Measurements from ENCODE around the gene SUCLG1.
"Not testable (repeated sequence)": the region's sequence is repeated elsewhere in the genome, so short reads cannot be mapped to it uniquely, and the experiment has no call there.

SUCLG1 gene

DNA sequence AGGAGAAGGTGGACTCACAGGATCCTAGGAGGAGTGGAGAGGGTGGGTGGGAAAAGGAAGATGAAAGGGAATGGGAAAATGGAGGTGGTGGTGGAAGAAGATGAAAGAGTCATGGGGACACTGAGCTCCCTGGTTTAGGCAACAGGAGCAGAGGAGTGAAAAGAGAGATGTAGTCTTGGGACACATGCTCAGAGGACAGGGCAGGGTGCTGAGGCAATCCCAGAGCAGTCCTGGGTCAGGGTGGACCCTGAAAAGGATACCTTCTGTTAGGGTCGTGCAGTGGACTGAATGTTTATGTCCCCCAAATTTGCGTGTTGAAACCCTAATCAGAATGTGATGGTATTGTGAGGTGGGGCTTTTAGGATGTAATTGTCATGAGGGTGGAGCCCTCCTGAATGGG is 37.9 kb downstream of the SUCLG1 start:
- no peak for DNase-seq (ENCODE audit: low read depth, low spot score)

DNA sequence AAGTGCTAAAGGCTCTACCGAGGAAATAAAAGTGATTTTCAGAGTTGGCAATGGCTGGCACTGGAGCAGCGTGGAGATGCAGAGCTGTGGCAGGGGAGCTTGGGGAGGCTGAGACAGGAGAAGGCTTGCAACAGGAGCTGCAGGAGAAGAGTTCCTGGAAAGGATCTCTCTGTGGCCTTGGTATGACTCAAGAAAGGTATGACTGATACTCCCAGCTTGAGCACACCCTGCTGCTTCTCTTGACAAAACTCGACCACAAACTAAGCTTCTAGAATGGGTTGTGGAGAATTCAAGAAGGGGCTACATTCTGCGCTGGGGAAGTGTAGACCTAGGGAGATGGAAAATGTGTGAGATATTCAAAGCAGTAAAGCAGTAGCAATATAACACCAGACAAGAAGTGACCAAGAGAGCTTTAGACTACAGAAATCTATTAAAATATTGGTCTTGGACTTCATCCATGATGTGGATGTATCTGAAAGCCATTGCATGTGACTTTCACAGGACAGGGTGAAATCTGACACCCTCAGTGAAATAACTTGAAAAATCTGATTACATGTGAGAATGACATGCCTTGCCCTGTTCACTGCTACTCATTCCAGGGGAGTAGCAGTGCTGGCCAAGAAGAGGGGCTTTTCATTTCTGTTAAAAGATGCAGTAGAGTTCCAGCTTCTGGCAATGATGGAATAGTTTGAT is 41.5 kb downstream of the SUCLG1 start:
- DNase-seq (ENCODE audit: low read depth, low spot score) = no peak

DNA sequence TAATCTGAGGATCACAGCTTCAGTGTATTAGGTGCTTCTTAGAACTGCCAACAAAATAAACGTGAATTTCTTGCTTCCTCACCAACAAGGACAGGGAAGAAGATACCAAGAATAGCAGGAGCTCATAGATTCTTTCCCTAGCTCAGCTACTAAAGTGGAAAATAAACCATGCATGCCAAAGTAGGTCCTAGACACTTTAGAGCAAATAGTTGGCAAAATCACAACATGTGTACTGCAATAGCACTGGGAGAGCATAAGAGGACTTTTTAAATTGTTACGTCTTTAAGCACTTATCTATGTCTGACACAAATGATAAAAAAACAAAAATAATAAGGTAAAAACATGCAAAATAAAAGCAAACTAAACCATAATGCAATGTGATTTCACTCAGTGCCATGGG is 49.5 kb downstream of the SUCLG1 start:
- no peak for DNase-seq (ENCODE audit: low read depth, low spot score)

DNA sequence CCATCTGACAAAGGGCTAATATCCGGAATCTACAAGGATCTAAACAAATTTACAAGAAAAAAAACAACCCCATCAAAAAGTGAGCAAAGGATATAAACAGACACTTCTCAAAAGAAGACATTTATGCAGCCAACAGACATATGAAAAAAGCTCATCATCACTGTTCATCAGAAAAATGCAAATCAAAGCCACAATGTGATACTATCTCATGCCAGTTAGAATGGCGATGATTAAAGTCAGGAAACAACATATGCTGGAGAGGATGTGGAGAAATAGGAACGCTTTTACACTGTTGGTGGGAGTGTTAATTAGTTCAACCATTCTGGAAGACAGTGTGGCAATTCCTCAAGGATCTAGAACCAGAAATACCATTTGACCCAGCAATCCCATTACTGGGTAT is 57.0 kb downstream of the SUCLG1 start:
- DNase-seq (ENCODE audit: low read depth, low spot score) = not testable (repeated sequence)

DNA sequence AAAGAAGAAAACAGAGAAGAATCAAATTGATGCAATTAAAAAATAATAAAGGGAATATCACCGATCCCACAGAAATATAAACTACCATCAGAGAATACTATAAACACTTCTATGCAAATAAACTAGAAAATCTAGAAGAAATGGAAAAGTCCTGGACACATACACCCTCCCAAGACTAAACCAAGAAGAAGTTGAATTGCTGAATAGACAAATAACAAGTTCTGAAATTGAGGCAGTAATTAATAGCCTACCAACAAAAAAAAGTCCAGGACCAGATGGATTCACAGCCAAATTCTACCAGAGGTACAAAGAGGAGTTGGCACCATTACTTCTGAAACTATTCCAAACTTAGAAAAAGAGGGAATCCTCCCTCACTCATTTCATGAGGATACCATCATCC is 59.2 kb downstream of the SUCLG1 start:
- DNase-seq (ENCODE audit: low read depth, low spot score) = not testable (repeated sequence)

DNA sequence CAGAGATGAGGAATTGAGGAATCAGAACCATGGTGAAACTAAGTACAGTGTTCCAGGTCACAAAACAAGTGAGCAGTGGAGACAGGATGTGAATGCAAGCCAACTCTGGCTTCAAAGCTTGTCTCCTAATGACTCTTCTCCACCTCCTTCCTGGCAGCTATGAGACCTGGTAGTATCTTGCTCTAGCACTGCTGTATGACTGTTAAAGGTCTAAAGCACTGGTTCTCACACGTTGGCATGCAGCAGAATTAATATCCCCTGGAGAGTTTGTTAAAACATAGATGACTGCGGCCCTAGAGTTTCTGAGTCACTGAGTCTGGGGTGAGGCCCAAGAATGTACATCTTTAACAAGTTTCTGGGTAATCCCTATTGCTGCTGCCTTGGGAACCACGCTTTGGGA is 63.3 kb downstream of the SUCLG1 start:
- no peak for DNase-seq (ENCODE audit: low read depth, low spot score)

DNA sequence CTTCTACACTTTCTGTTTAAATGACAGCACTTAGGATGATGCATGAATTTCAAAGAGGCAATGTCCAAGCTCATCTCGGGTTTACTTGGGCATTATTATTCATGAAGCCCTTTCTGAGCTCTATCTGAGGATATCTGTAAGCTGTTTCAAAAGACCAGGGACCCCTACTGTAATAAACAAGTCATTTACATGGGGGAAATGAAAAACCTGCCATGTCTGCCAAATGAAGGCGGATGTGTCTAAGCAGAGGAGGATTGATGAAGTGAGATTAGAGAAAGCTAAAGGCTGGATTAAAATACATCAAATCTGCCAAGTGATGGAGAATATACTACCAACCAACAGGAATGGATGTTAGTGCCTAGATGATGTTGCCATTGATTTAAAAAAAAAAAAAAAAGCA is 64.5 kb downstream of the SUCLG1 start:
- no peak for DNase-seq (ENCODE audit: low read depth, low spot score)

DNA sequence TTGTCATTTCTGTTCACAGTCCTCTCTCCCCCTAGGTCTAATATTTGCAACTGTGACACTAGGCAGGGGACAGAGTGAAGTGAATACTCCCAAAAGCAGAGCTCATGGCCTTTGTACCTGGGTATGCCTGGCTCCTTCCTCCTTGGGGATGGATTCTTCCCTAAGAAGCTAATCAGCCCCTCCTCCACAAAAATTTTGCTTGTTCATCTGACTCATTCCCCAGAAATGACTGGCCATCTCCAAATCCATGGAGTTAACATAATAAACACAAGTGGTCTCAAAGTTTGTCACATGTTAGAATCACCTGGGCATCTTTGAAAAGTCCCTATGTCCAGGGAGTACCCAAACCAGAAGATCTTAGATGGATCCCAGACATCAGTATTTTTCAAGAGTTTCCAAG is 65.3 kb downstream of the SUCLG1 start:
- no peak for DNase-seq (ENCODE audit: low read depth, low spot score)

DNA sequence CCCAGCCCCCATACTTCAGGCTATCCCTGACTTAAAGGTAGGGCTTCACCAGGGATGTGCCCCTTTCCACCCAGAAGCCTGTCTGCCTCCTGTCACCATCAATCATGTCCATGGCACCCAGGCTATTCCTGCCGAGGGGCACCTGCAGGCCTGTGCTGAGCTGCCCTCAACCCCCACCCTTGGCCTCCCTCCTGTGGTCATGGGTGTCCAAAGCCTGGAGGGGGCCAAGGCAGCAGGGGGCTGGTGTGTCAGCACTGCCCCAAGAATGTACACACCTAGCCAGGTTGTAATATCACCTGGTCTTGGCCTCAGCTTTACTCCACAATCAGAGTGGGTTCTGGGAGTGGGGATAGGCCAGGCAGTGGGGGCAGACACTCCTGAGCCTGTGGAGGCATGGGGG is 69.3 kb downstream of the SUCLG1 start:
- no peak for DNase-seq (ENCODE audit: low read depth, low spot score)

DNA sequence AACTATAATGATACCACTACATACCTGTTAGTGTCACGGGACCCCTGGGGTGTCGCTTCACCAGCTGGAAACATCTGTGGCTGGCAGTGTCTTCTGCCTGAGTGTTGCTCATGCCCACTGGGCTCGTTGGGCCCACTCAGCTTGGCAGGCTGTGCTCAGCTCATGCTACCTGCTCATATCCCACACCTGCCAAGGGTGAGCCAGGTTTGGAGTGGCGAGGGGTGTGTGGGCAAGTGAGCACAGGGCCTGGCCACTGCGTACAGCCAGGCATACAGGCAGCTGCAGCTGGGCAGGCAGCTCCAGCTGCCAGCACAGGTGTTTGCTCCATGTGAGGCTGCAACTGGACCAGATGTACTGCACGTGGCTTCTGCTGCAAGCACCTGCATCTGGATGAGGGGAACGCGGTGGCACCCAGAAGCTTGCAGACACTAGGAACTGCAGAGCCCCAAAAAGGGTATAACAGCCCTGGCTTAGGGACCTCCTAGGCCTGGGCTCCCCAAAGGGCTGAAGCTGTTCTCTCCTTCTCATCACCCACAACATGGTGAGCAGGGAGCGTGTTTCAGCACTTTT is 70.1 kb downstream of the SUCLG1 start:
- no peak for DNase-seq (ENCODE audit: low read depth, low spot score)

DNA sequence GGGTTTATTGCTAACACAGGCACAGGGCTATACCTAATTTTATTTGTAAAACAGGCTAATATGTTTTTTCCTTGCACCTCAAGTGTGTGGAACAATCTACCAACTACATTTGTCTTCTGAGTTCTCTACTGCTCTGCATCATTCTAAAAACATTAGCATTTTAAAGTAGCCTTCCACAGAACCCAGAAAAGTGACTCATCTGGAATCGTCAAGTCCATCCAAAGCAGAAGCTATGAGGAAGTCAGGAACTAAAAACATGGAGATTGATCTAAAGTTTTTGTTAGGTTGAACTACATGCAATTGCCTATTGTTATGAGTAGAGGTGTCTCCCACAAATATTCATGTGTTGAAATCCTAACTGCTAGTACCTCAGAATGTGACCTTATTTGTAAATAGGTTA is 70.9 kb downstream of the SUCLG1 start:
- DNase-seq (ENCODE audit: low read depth, low spot score) = no peak

DNA sequence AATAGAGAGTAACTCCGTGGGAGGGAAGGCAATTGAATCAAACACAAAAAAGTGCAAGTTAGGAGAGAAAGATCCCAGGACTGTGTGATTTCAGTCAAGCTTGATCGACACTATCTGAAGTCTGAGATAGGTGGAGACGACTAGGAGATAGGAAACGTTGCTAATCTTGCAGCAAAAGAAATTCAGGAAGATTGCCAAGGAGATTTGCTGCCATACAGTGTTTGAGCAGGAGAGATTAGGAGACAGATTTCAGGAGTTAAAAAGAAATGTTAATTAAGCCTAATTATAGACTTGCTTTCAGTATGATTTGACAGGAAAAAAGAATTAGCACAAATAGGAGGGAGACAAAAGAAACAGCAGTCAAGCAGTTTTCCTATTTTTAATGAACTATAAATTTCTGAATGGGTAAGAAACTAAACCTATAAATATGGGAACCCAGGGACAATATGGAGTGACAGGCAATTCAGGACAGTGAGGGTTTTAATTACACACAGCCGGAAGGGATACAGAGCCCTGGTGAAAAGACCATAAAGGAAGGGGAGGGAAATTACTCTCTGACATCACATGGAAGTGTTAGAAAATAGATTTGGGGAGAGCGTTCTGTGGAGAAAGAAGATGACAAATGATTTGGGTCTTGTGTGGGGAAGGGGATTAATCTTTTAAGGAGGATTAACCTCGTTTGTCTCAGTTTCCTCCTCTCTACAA is 72.6 kb downstream of the SUCLG1 start:
- DNase-seq (ENCODE audit: low read depth, low spot score) = no peak

DNA sequence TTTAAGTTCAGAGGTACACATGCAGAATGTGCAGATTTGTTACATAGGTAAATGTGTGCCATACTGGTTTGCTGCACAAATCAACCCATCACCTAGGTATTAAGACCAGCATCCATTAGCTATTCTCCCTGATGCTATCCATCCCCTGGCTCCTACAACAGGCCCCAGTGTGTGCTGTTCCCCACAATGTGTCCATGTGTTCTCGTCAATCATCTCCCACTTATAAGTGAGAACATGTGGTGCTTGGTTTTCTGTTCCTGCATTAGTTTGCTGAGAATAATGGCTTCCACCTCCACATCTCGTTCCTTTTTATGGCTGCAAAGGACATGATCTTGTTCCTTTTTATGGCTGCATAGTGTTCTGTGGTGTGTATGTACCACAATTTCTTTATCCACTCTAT is 75.8 kb downstream of the SUCLG1 start:
- no peak for DNase-seq (ENCODE audit: low read depth, low spot score)

DNA sequence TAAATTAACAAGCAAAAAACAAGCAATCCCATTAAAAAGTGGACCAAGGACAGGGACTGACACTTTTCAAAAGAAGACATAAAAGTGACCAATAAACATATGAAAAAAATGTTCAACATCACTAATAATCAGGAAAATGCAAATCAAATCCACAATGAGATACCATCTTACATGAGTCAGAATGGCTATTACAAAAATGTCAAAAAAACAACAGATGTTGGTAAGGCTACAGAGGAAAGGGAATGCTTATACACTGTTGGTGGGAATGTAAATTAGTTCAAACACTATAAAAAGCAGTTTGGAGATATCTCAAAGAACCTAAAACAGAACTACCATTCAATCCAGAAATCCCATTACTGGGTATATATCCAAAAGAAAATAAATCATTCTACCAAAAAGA is 78.2 kb downstream of the SUCLG1 start:
- no peak for DNase-seq (ENCODE audit: low read depth, low spot score)

DNA sequence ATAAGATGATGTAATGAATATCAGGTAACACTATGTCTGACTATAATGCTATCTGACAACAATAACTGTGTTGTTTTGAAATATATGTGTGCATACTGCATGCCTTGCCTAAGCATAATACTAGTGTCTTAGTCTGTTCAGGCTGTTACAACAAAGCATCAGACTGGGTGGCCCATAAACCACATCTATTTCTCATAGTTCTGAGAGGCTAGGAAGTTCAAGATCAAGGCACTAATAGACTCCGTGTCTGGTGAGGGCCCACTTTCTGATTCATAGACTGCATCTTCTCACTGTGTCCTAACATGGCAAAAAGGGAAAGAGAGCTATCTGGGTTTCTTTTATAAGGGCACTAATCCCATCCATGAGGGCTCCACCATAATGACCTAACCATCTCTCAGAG is 80.1 kb downstream of the SUCLG1 start:
- no peak for DNase-seq (ENCODE audit: low read depth, low spot score)

DNA sequence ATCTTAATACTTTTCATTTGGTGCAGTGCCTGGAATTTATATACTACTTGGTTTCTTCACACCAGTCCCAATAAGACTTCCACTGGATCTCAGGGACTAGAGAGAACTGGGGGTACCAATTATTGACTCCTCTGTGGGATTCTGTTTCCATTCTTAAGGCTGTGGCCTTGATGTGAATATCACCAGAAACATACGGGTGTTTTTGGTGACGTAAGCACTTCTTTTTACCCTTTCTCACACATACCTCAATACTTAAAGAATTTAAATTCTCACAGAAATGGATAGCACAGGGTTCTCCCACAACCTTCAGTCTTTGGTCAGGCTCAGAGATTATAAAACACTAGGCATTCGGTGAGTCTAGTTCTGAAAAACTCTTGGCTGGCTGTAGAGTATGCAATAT is 84.1 kb downstream of the SUCLG1 start:
- no peak for DNase-seq (ENCODE audit: low read depth, low spot score)

DNA sequence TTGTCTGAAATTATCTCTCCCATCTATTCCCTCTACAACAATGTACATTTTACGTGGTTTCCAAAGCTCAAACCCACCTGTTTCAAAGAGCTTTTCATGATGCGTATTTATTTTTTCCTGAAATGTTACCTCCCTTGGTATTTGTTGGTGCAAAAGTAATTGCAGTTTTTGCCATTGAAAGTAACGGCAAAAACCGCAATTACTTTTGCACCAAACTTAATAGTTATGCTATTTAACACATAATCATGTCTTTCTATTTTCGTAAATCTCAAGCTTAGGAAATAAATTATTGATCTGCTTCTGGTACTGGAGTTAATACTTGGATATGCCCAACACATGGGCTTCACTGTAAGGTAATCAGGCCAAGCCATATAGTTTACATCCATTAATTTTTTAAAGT is 85.2 kb downstream of the SUCLG1 start:
- DNase-seq (ENCODE audit: low read depth, low spot score) = no peak

Data from brain pericyte (primary cell).